NCI-H2029 (cell line): ENCODE measurements around the gene PRKCA.
"Not testable (repeated sequence)": the region's sequence is repeated elsewhere in the genome, so short reads cannot be mapped to it uniquely, and the experiment has no call there.

Experiments used
- DNase-seq: peaks from one replicate; lab custom pipeline; 2025; lab: John Stamatoyannopoulos, UW

Gene PRKCA

GRCh38 chr17:66386498-66387351 is 84.3 kb downstream of the PRKCA start:
- no peak for DNase-seq

GRCh38 chr17:66387392-66387981 is 85.1 kb downstream of the PRKCA start:
- no peak for DNase-seq

- DNase-seq: no peak
These were observed 90.5 kb downstream of the PRKCA start for GRCh38 chr17:66392783-66393437.

- DNase-seq: no peak
These were observed 93.5 kb downstream of the PRKCA start for GRCh38 chr17:66395961-66396360.

GRCh38 chr17:66397486-66397885 is 95.1 kb downstream of the PRKCA start:
- DNase-seq: no peak

- no peak for DNase-seq
These were observed 95.6 kb downstream of the PRKCA start for GRCh38 chr17:66398059-66398458.

GRCh38 chr17:66398617-66399016 is 96.2 kb downstream of the PRKCA start:
- DNase-seq: no peak

GRCh38 chr17:66399441-66399840 is 97.0 kb downstream of the PRKCA start:
- DNase-seq: no peak

GRCh38 chr17:66400041-66400688 is 97.8 kb downstream of the PRKCA start:
- not testable (repeated sequence) for DNase-seq

GRCh38 chr17:66400698-66401097 is 98.3 kb downstream of the PRKCA start:
- DNase-seq: no peak

GRCh38 chr17:66401364-66401763 is 99.0 kb downstream of the PRKCA start:
- DNase-seq: no peak

GRCh38 chr17:66403846-66404556 is 101.6 kb downstream of the PRKCA start:
- no peak for DNase-seq

GRCh38 chr17:66405836-66406677 is 103.6 kb downstream of the PRKCA start:
- DNase-seq: no peak

- DNase-seq: no peak
These were observed 104.6 kb downstream of the PRKCA start for GRCh38 chr17:66406701-66407644.

GRCh38 chr17:66407864-66408263 is 105.5 kb downstream of the PRKCA start:
- no peak for DNase-seq

- DNase-seq: no peak
These were observed 109.1 kb downstream of the PRKCA start for GRCh38 chr17:66411520-66411919.

- DNase-seq: no peak
These were observed 110.6 kb downstream of the PRKCA start for GRCh38 chr17:66412857-66413558.

- no peak for DNase-seq
These were observed 111.4 kb downstream of the PRKCA start for GRCh38 chr17:66413559-66414520.
